Retinal pigment epithelial cell (primary cell): Measurements from ENCODE around the gene CELF2.

ENCODE experiments used
- DNase-seq: peaks from one replicate; pipeline ENCODE4 v3.0.0-alpha.2; 2010; ENCODE audit warnings: low read depth
- H3K4me3 ChIP-seq: 2 replicates; pipeline ENCODE4 v1.5.1; 2011; ENCODE audit warnings: mild to moderate bottlenecking, low read length, control low read depth, moderate library complexity
- TF ChIP-seq, protein P1 (sequence below): conservative IDR thresholded peaks from 2 replicates; pipeline ENCODE4 v1.5.1; 2011; ENCODE audit warnings: low read depth, low read length, control low read depth, inconsistent platforms

Gene CELF2

DNA sequence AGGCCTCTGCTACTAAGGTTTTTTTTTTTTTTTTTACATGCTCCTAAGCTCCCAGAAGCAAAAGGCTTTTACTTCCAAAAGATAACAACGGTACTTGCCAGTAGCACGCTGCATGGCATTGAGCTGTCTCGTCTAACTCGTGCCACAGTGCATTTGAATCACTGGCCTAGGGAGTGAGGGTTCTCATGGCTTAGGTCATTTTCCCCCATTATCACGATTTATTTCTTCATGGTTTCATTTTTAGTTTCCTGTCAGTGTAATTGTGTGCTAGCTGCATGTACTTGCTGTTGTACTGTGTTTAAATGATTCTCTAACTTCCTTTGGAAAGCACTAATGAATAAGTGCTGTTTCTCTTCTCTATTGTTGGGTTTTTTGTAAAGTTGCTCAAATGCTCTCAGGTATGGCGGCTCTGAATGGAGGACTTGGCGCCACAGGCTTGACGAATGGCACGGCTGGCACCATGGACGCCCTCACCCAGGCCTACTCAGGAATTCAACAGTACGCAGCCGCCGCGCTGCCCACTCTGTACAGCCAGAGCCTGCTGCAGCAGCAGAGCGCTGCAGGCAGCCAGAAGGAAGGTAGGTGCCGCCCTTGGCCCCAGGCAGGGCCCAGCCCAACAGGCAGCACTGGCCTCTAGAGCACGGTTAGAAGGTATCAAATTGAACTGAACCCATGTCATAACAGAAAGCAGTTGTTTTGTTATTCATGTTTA lies 303.3 kb downstream of the CELF2 start:
- no peak overlapping the region for H3K4me3 ChIP-seq
- no peak for DNase-seq
- TF ChIP-seq, protein P1, sequence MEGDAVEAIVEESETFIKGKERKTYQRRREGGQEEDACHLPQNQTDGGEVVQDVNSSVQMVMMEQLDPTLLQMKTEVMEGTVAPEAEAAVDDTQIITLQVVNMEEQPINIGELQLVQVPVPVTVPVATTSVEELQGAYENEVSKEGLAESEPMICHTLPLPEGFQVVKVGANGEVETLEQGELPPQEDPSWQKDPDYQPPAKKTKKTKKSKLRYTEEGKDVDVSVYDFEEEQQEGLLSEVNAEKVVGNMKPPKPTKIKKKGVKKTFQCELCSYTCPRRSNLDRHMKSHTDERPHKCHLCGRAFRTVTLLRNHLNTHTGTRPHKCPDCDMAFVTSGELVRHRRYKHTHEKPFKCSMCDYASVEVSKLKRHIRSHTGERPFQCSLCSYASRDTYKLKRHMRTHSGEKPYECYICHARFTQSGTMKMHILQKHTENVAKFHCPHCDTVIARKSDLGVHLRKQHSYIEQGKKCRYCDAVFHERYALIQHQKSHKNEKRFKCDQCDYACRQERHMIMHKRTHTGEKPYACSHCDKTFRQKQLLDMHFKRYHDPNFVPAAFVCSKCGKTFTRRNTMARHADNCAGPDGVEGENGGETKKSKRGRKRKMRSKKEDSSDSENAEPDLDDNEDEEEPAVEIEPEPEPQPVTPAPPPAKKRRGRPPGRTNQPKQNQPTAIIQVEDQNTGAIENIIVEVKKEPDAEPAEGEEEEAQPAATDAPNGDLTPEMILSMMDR: no peak

DNA sequence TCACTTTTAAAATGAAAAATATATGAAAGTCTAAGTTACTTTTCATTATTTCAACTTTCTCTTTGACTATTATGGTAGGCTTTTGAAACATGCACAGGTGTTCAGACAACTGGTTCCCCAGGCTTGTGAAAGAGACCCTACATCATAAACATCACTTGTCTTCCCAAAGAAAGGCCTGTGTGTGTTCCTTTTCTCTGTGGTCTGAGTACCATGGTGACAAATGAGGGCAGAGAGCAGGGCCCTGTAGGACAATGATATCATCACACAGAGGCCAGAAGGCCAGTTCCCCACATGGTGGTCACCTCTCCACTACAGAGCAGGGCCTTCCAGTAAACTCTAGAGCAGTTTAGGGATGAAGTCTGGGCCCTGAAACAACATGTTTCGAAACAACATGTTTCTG lies 305.0 kb downstream of the CELF2 start:
- no peak overlapping the region for H3K4me3 ChIP-seq
- TF ChIP-seq, protein P1: no peak
- DNase-seq: no peak

DNA sequence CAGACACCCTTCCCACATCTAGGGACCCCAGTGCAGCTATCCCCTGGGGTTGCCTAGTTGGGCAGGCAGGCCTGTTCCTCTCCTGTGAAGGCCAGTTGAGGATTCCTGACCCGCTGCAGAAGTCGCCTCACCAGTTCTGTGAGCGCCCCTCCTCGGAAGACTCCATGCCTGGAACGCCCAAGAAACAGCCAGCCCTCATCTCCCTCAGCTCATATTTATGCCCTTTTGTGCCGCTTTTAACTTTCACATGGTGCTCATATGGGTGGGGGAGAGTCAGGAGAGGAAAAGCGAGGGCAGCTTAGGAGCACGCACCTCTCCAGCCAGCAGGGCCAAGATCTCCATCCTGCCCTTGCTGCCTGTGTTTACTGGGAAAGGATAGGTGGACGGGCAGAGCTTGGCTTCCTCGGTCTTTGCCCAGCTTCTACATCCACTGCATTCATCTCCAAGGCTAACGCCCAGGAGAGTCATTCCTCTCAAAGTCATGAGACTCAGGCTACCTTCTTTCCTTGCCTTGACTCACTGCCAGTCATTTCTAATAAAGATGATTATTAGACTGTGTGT lies 307.2 kb downstream of the CELF2 start:
- DNase-seq: no peak
- no peak overlapping the region for H3K4me3 ChIP-seq
- TF ChIP-seq, protein P1: no peak

DNA sequence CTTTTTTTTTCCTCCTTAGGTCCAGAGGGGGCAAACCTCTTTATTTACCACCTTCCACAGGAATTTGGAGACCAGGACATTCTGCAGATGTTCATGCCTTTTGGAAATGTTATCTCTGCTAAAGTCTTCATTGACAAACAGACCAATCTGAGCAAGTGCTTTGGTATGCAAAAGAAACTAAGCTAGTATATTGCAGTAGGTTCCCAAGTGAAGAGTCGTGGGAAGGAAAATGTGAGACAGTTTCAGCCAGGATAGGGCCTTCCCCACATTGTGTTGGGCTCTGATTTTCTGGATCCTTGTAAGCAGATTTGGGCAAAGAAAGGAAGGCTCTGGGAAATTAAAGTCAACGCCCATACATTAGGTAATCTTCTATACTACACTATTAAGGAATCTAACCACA lies 308.1 kb downstream of the CELF2 start:
- H3K4me3 ChIP-seq: no peak overlapping the region
- TF ChIP-seq, protein P1: no peak
- DNase-seq: no peak

DNA sequence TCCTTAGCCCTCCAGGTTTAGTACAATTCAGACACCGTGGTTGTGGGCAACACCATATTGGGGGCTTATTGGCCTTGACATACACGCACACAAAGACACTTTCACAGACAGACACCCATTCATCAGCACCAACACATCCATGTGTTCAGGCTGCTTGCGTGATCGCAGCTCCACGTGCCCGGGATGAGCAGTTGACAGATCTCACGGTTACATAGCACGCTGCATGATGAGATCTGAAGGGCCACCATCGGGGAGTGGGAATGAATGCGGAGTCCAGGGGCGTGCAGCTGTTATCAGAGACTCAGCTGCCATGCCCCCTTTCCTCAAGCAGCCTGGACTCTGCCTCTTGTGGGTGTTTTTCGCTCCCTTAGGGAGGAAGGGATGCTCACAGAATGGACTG lies 308.6 kb downstream of the CELF2 start:
- no peak overlapping the region for H3K4me3 ChIP-seq
- TF ChIP-seq, protein P1: no peak
- no peak for DNase-seq

DNA sequence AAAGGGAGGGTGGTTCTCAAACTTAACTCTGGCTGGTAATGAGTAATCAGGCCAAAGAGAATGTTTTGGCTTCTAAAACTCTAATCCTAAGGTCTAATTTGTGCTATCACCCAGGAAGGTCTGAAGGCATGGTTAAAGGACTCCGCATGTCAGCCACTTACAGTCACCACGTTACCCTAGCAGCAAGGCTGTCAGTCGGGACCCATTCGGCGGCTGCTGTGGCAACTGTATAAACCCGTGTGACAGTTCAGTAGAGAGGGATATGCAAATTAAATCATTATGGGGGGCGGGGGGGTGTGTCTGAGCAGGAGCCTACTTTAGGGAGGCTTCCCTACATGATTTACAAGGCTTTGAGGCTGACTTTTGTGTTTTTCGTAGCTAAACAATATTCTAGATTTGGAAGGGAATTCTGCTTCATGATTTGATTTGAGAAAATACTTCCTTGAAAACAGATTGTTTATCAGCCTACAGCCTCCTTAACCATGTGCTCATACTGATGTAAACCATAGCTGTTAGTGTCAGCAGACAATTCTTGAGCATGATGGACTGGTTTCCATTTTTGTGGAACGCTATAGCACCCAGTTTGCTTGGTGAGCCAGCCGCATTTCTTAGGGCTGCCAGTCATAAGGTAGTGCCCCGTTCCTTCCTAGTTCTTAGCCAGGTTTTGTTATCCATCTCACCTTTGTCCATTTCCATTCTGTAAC lies 309.4 kb downstream of the CELF2 start:
- no peak for DNase-seq
- no peak overlapping the region for H3K4me3 ChIP-seq
- TF ChIP-seq, protein P1: no peak
